ENCODE results near the gene FBXO24.

FBXO24 gene

DNA sequence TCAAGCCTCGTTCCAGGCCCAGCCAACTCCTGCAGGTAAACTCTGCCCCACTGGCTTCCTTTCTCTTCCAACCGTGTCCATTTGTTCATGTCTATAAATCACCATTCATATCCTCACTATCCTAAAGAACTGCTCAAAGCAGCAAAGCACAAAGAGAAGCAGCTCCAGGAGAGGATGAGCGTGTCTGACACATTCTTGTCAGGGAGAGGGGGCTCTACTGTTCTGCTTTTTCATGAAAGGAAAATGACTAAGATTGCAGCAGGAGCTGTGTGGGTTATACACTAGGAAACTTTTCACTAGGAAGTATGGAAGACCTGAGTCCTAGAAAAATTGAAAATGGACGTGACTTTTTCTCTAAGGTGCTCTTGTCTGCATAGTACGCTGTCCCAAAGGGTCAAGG lies 30.4 kb upstream of the FBXO24 start:
- no peak overlapping the region for H3K4me3 ChIP-seq (ENCODE audit: low read length, poor library complexity, severe bottlenecking)
- H3F3A ChIP-seq (ENCODE audit: low read depth): no peaks in the 10 kb centered on the region
- H3K9me3 ChIP-seq (ENCODE audit: insufficient read depth, low read depth, low read length): no peaks in the 10 kb centered on the region
- no peaks in the 10 kb centered on the region for H3K79me2 ChIP-seq (ENCODE audit: insufficient read depth, low read length)
- H3K4me2 ChIP-seq (ENCODE audit: low read depth, low read length, poor library complexity, severe bottlenecking): no peak overlapping the region
- peaks cover 25% of the 10 kb centered on the region; the same call in 1 of the 2 replicates for H3K36me3 ChIP-seq (ENCODE audit: insufficient read depth, low read length)
- no peak overlapping the region for H3K9ac ChIP-seq (ENCODE audit: low read depth, low read length, poor library complexity, severe bottlenecking)
- no peaks in the 10 kb centered on the region for H4K20me1 ChIP-seq (ENCODE audit: insufficient read depth, low read length, poor library complexity, severe bottlenecking)
- H3K9me2 ChIP-seq (replicated peaks; ENCODE audit: low read depth, low read length): no peaks in the 10 kb centered on the region
- H3K4me1 ChIP-seq (ENCODE audit: insufficient read depth, low read length, poor library complexity, severe bottlenecking): no peaks in the 10 kb centered on the region
- TF ChIP-seq, protein P1, sequence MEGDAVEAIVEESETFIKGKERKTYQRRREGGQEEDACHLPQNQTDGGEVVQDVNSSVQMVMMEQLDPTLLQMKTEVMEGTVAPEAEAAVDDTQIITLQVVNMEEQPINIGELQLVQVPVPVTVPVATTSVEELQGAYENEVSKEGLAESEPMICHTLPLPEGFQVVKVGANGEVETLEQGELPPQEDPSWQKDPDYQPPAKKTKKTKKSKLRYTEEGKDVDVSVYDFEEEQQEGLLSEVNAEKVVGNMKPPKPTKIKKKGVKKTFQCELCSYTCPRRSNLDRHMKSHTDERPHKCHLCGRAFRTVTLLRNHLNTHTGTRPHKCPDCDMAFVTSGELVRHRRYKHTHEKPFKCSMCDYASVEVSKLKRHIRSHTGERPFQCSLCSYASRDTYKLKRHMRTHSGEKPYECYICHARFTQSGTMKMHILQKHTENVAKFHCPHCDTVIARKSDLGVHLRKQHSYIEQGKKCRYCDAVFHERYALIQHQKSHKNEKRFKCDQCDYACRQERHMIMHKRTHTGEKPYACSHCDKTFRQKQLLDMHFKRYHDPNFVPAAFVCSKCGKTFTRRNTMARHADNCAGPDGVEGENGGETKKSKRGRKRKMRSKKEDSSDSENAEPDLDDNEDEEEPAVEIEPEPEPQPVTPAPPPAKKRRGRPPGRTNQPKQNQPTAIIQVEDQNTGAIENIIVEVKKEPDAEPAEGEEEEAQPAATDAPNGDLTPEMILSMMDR (conservative IDR thresholded peaks at IDR 0.05; ENCODE audit: low read length): no peak
- TF ChIP-seq EZH2phosphoT487 (IDR thresholded peaks at IDR 0.05; ENCODE audit: borderline replicate concordance): no peak
- H2AFZ ChIP-seq (ENCODE audit: low read length): no peak overlapping the region
- H3K27me3 ChIP-seq (ENCODE audit: insufficient read depth, low read length, poor library complexity, severe bottlenecking): no peaks in the 10 kb centered on the region

DNA sequence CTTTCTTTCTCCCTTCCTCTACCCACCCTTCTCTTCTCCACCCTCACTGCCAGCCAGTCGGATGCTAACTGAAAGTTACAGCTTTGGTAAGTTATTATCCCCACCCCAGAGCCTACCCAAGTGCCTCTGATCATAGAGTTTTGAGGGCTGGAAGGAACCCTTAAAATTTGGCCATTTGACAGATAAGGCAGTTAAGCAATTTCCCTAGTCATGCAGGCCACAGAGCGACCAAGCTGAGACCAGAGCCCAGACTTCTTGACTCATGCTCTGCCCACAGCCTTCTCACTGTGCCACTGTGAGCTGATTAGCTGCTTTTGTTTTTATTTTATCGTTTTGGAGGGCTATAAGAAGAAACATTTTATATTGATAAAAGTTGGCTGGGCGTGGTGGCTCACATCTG lies 29.6 kb upstream of the FBXO24 start:
- Histone ChIP-seq H3K4me1 (ENCODE audit: insufficient read depth, low read length, poor library complexity, severe bottlenecking) (no peaks in the 10 kb centered on the region), H3K9ac (ENCODE audit: low read depth, low read length, poor library complexity, severe bottlenecking) (no peak overlapping the region), H2AFZ (ENCODE audit: low read length) (no peak overlapping the region), H4K20me1 (ENCODE audit: insufficient read depth, low read length, poor library complexity, severe bottlenecking) (no peaks in the 10 kb centered on the region), H3K9me3 (ENCODE audit: insufficient read depth, low read depth, low read length) (no peaks in the 10 kb centered on the region), H3F3A (ENCODE audit: low read depth) (no peaks in the 10 kb centered on the region), H3K27me3 (ENCODE audit: insufficient read depth, low read length, poor library complexity, severe bottlenecking) (no peaks in the 10 kb centered on the region), H3K4me3 (ENCODE audit: low read length, poor library complexity, severe bottlenecking) (no peak overlapping the region), H3K4me2 (ENCODE audit: low read depth, low read length, poor library complexity, severe bottlenecking) (no peak overlapping the region), H3K36me3 (ENCODE audit: insufficient read depth, low read length) (peaks cover 25% of the 10 kb centered on the region; the same call in 1 of the 2 replicates), H3K9me2 (replicated peaks; ENCODE audit: low read depth, low read length) (no peaks in the 10 kb centered on the region), H3K79me2 (ENCODE audit: insufficient read depth, low read length) (no peaks in the 10 kb centered on the region)
- TF ChIP-seq EZH2phosphoT487 (IDR thresholded peaks at IDR 0.05; ENCODE audit: borderline replicate concordance): no peak
- TF ChIP-seq, protein P1 (conservative IDR thresholded peaks at IDR 0.05; ENCODE audit: low read length): no peak

DNA sequence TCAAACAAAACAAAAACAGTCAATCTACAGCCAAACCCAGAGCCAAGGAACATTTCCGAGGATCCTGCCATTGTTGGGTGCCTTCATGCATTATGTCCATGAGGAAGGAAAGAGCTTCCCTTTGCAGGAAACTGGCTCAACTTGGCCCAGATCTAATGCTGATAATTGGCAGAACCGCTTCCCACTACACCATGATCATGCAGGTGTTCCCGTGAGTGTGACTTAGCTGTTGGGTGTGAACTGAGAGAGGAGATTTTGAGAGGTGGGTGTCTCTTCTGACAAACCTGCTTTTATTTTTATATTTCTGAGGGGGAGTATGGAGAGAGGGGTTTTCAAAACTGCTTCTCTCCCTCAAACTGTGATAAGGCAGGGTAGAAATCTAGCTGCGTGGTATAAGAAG lies 27.0 kb upstream of the FBXO24 start:
- peaks cover 7% of the 10 kb centered on the region; the same call in 1 of the 2 replicates for H3K36me3 ChIP-seq (ENCODE audit: insufficient read depth, low read length)
- H3F3A ChIP-seq (ENCODE audit: low read depth): no peaks in the 10 kb centered on the region
- H3K79me2 ChIP-seq (ENCODE audit: insufficient read depth, low read length): no peaks in the 10 kb centered on the region
- H3K27me3 ChIP-seq (ENCODE audit: insufficient read depth, low read length, poor library complexity, severe bottlenecking): no peaks in the 10 kb centered on the region
- H4K20me1 ChIP-seq (ENCODE audit: insufficient read depth, low read length, poor library complexity, severe bottlenecking): no peaks in the 10 kb centered on the region
- no peak overlapping the region for H2AFZ ChIP-seq (ENCODE audit: low read length)
- no peaks in the 10 kb centered on the region for H3K9me2 ChIP-seq (replicated peaks; ENCODE audit: low read depth, low read length)
- H3K9ac ChIP-seq (ENCODE audit: low read depth, low read length, poor library complexity, severe bottlenecking): no peak overlapping the region
- no peak overlapping the region for H3K4me2 ChIP-seq (ENCODE audit: low read depth, low read length, poor library complexity, severe bottlenecking)
- H3K4me3 ChIP-seq (ENCODE audit: low read length, poor library complexity, severe bottlenecking): no peak overlapping the region
- H3K9me3 ChIP-seq (ENCODE audit: insufficient read depth, low read depth, low read length): no peaks in the 10 kb centered on the region
- TF ChIP-seq EZH2phosphoT487 (IDR thresholded peaks at IDR 0.05; ENCODE audit: borderline replicate concordance): no peak
- TF ChIP-seq, protein P1 (conservative IDR thresholded peaks at IDR 0.05; ENCODE audit: low read length): no peak
- H3K4me1 ChIP-seq (ENCODE audit: insufficient read depth, low read length, poor library complexity, severe bottlenecking): no peaks in the 10 kb centered on the region

Data from Loucy (cell line).